H1 (cell line): ENCODE measurements around the gene ERICH2. TPM values are rescaled to one million over a fixed set of nuclear protein-coding genes. Genes with fewer than 3 reads are reported as not detected.

ENCODE experiments used
- CTCF ChIA-PET: fragments of 300-600 bp; sonication (Branson Sonifier 250); formaldehyde crosslinking; loops from one replicate; lab custom pipeline; 2021; ENCODE audit not compliant: partially characterized antibody; lab: Charles Lee
- POLR2A ChIA-PET: fragments of 300-600 bp; sonication (Branson Sonifier 250); formaldehyde crosslinking; loops from one replicate; lab custom pipeline; 2021; ENCODE audit warnings: inconsistent platforms; ENCODE audit not compliant: partially characterized antibody; lab: Charles Lee
- DNase-seq, 2 experiments: peaks; one replicate each; pipeline versions ENCODE4 v3.0.0 to v3.0.0-alpha.2; 2010 to 2022; ENCODE audit warnings: low spot score in 2 of 2, low read depth in 1 of 2, mixed read lengths in 1 of 2
- FAIRE-seq: peaks from 2 replicates; lab custom pipeline; 2011; peaks lifted over from hg19 to GRCh38; lab: Jason Lieb, UNC
- H2AFZ ChIP-seq: 2 replicates; pipeline ENCODE4 v1.8.1; 2012; ENCODE audit warnings: low read length, inconsistent platforms
- H2AK5ac ChIP-seq: 2 replicates; pipeline ENCODE4 v1.6.1; 2013; ENCODE audit warnings: low read depth, low read length
- H2BK120ac ChIP-seq: replicated peaks from 2 replicates; pipeline ENCODE3; 2013; ENCODE audit warnings: low read depth, low read length, inconsistent platforms
- H2BK12ac ChIP-seq: 2 replicates; pipeline ENCODE4 v1.6.1; 2013; ENCODE audit warnings: low read depth, low read length
- H2BK15ac ChIP-seq: 2 replicates; pipeline ENCODE4 v1.6.1; 2013; ENCODE audit warnings: low read length
- H2BK20ac ChIP-seq: 2 replicates; pipeline ENCODE4 v1.6.1; 2013; ENCODE audit warnings: low read length
- H2BK5ac ChIP-seq: 2 replicates; pipeline ENCODE4 v1.6.1; 2013; ENCODE audit warnings: low read depth, low read length
- H3K14ac ChIP-seq: 2 replicates; pipeline ENCODE4 v1.6.1; 2013; ENCODE audit warnings: inconsistent platforms; ENCODE audit not compliant: insufficient read length
- H3K18ac ChIP-seq: 2 replicates; pipeline ENCODE4 v1.6.1; 2013; ENCODE audit warnings: low read length; ENCODE audit errors: extremely low read depth
- H3K23ac ChIP-seq: 2 replicates; pipeline ENCODE4 v1.6.1; 2013; ENCODE audit warnings: inconsistent platforms; ENCODE audit not compliant: insufficient read length
- H3K23me2 ChIP-seq: 2 replicates; pipeline ENCODE4 v1.6.1; 2013; ENCODE audit warnings: low read depth, low read length
- H3K27ac ChIP-seq: 2 replicates; pipeline ENCODE4 v1.6.1; 2011; ENCODE audit warnings: low read depth, low read length, inconsistent platforms
- H3K27me3 ChIP-seq, 4 experiments: replicated peaks in 1 of 4; 1 replicate in 1 of 4; 2 replicates in 3 of 4; pipeline versions ENCODE4 v1.6.1 to v1.8.1; 2011 to 2013; ENCODE audit warnings: low read length in 3 of 4, mild to moderate bottlenecking in 3 of 4, inconsistent platforms in 2 of 4, mixed read lengths in 2 of 4, moderate library complexity in 1 of 4; ENCODE audit not compliant: control insufficient read depth in 3 of 4, insufficient read depth in 3 of 4; ENCODE audit errors: extremely low read depth in 1 of 4
- H3K36me3 ChIP-seq, 4 experiments: 2 replicates each; pipeline versions ENCODE4 v1.6.1 to v1.8.1; 2011 to 2013; ENCODE audit warnings: mild to moderate bottlenecking in 4 of 4, low read length in 3 of 4, moderate library complexity in 2 of 4, control low read depth in 1 of 4, inconsistent platforms in 1 of 4; ENCODE audit not compliant: insufficient read depth in 4 of 4, control insufficient read depth in 2 of 4
- H3K4ac ChIP-seq: replicated peaks from 2 replicates; pipeline ENCODE3; 2013; ENCODE audit warnings: low read length, low read depth, mixed read lengths, inconsistent platforms; ENCODE audit not compliant: insufficient read length
- H3K4me1 ChIP-seq, 4 experiments: replicated peaks in 1 of 4; 1 replicate in 1 of 4; 2 replicates in 3 of 4; pipeline versions ENCODE4 v1.6.1 to v1.8.1; 2011 to 2013; ENCODE audit warnings: low read length in 3 of 4, inconsistent platforms in 2 of 4, mixed read lengths in 1 of 4; ENCODE audit not compliant: insufficient read depth in 4 of 4, control insufficient read depth in 3 of 4
- H3K4me2 ChIP-seq, 2 experiments: 2 replicates each; pipeline versions ENCODE4 v1.6.1 to v1.8.1; 2011 to 2013; ENCODE audit warnings: low read depth in 2 of 2, low read length in 2 of 2, control low read depth in 1 of 2, inconsistent platforms in 1 of 2, mild to moderate bottlenecking in 1 of 2; ENCODE audit not compliant: insufficient read depth in 1 of 2
- H3K4me3 ChIP-seq, 4 experiments: fragments of 200-600, 300-600 bp in 1 of 4; sonication (generic), shearing (Covaris generic), sonication (Bioruptor Twin) in 1 of 4; 2 replicates each; pipeline versions ENCODE4 v1.5.1 to v1.8.1; 2011 to 2016; ENCODE audit warnings: low read length in 4 of 4, low read depth in 3 of 4, control low read depth in 2 of 4, inconsistent platforms in 2 of 4, mild to moderate bottlenecking in 2 of 4, mixed read lengths in 1 of 4, moderate library complexity in 1 of 4; ENCODE audit not compliant: insufficient read depth in 2 of 4; ENCODE audit errors: extremely low read depth in 1 of 4
- H3K56ac ChIP-seq: replicated peaks from 2 replicates; pipeline ENCODE3; 2013; ENCODE audit warnings: low read depth, mild to moderate bottlenecking, mixed read lengths, low read length, inconsistent platforms; ENCODE audit not compliant: insufficient read length
- H3K79me1 ChIP-seq: 2 replicates; pipeline ENCODE4 v1.6.1; 2013; ENCODE audit warnings: low read depth, low read length, control low read depth
- H3K79me2 ChIP-seq, 2 experiments: 2 replicates each; pipeline versions ENCODE4 v1.6.1 to v1.8.1; 2012 to 2013; ENCODE audit warnings: low read length in 2 of 2, mild to moderate bottlenecking in 2 of 2, inconsistent platforms in 1 of 2; ENCODE audit not compliant: insufficient read depth in 2 of 2, control insufficient read depth in 1 of 2
- H3K9ac ChIP-seq, 4 experiments: replicated peaks in 1 of 4; 1 replicate in 1 of 4; 2 replicates in 3 of 4; pipeline versions ENCODE4 v1.6.1 to v1.8.1; 2011 to 2013; ENCODE audit warnings: low read depth in 3 of 4, low read length in 3 of 4, control low read depth in 2 of 4, mild to moderate bottlenecking in 2 of 4, moderate library complexity in 2 of 4, inconsistent platforms in 1 of 4; ENCODE audit errors: extremely low read depth in 1 of 4
- H3K9me3 ChIP-seq, 2 experiments: 2 replicates each; pipeline versions ENCODE4 v1.6.1 to v1.8.1; 2012 to 2013; ENCODE audit warnings: mild to moderate bottlenecking in 2 of 2, moderate library complexity in 2 of 2, control low read depth in 1 of 2, inconsistent platforms in 1 of 2, low read depth in 1 of 2, low read length in 1 of 2, mixed read lengths in 1 of 2; ENCODE audit not compliant: insufficient read depth in 2 of 2
- H4K20me1 ChIP-seq, 2 experiments: replicated peaks in 1 of 2; 2 replicates each; pipeline versions ENCODE3 to v1.8.1; 2011 to 2013; ENCODE audit warnings: inconsistent platforms in 2 of 2, low read length in 2 of 2, mild to moderate bottlenecking in 1 of 2; ENCODE audit not compliant: insufficient read depth in 2 of 2, control insufficient read depth in 1 of 2
- H4K5ac ChIP-seq: 2 replicates; pipeline ENCODE4 v1.6.1; 2013; ENCODE audit warnings: low read length, low read depth, mixed read lengths, inconsistent platforms; ENCODE audit not compliant: insufficient read length
- H4K8ac ChIP-seq: 2 replicates; pipeline ENCODE4 v1.8.0; 2013; ENCODE audit warnings: mild to moderate bottlenecking, moderate library complexity, low read length, inconsistent platforms; ENCODE audit not compliant: insufficient read depth; ENCODE audit errors: extremely low read depth
- H4K91ac ChIP-seq: replicated peaks from 2 replicates; pipeline ENCODE3; 2013; ENCODE audit warnings: low read length, mixed read lengths, inconsistent platforms; ENCODE audit not compliant: insufficient read length
- CBX5 ChIP-seq: fragments of 300-800, 300-1000 bp; sonication (generic); IDR thresholded peaks from 2 replicates; pipeline ENCODE4 v1.7.1; 2016; ENCODE audit warnings: antibody characterized with exemption, low read length, low read depth
- WGBS, 2 experiments: shearing (Covaris generic) in 1 of 2; methylation state at CpG; one replicate each; pipeline versions ENCODE4 v1.1.6 to v1.1.7; 2013 to 2015; ENCODE audit warnings: low lambda C conversion rate in 2 of 2, mixed read lengths in 2 of 2, inconsistent platforms in 1 of 2, low coverage in 1 of 2, missing lambda C conversion rate in 1 of 2; ENCODE audit not compliant: insufficient replicate concordance in 2 of 2, insufficient coverage in 1 of 2, insufficient read length in 1 of 2; ENCODE audit errors: extremely low coverage in 1 of 2, missing lambda C conversion rate in 1 of 2; 5-methylcytosine and 5-hydroxymethylcytosine counted together
- polyA plus RNA-seq, 7 experiments: library from polyadenylated mRNA; depleted of rRNA in 3 of 7; stranded (reverse) in 5 of 7; unstranded in 2 of 7; fragments of >200 nt in 5 of 7; fragments of 200-250 nt in 2 of 7; gene quantifications; 1 replicate in 5 of 7; 2 replicates in 1 of 7; 4 replicates in 1 of 7; pipeline versions ENCODE4 v1.2.1 to v1.2.3, GENCODE V29; 2011 to 2013; ENCODE audit warnings: missing spikeins in 2 of 7, mixed read lengths in 2 of 7
- total RNA-seq: library from RNA; stranded (reverse); fragmentation: NEBNext Ultra II Directional; extraction: Animal tissue kit (Norgen Biotek cat#: 25700); gene quantifications from 2 replicates; pipeline ENCODE4 v1.2.1, GENCODE V29; 2021

ERICH2 gene
- total and polyA plus RNA-seq, 2 of the 8 experiments (the other 6 are each of a cell fraction or from before 2014, with no cell fraction given) = 0.20 to 2.1 TPM

- no peak overlapping the region for H3K14ac ChIP-seq
- H2BK5ac ChIP-seq = peak overlapping the region; percentile 54; the same call in 1 of the 2 replicates
- peak overlapping the region in 1 of 4 experiments; percentile 16; a peak in 2 of 8 replicates for H3K4me3 ChIP-seq
- H3K9ac ChIP-seq = no peak overlapping the region
- H3K56ac ChIP-seq = no peak overlapping the region
- 12% methylated on average over 2 of the region's 2 CpGs; no CpG with 5 or more reads in 1 of the 2 experiments for WGBS, 2 experiments
- no peaks in the 10 kb centered on the region for H3K9me3 ChIP-seq
- no peak overlapping the region for H4K91ac ChIP-seq
- H3K79me1 ChIP-seq = no peaks in the 10 kb centered on the region
- H4K20me1 ChIP-seq = no peaks in the 10 kb centered on the region
- no peak overlapping the region for H4K5ac ChIP-seq
- no peak overlapping the region for H3K23ac ChIP-seq
- FAIRE-seq (peak; percentile 81), DNase-seq (no peak)
- peak overlapping the region; percentile 62; the same call in 1 of the 2 replicates for H2BK20ac ChIP-seq
- no peak overlapping the region for H2BK120ac ChIP-seq
- no peak overlapping the region for H3K27ac ChIP-seq
- no peak overlapping the region for H3K4ac ChIP-seq
- no peak overlapping the region for H2AFZ ChIP-seq
- H2AK5ac ChIP-seq = no peak overlapping the region
- peaks cover 0 to 6% (median 3%) of the 10 kb centered on the region in 4 experiments; a peak in 5 of 7 replicates for H3K4me1 ChIP-seq
- no peaks in the 10 kb centered on the region for H3K79me2 ChIP-seq
- H2BK15ac ChIP-seq = no peak overlapping the region
- no peaks in the 10 kb centered on the region for H3K27me3 ChIP-seq
- no peak overlapping the region for H2BK12ac ChIP-seq
- POLR2A ChIA-PET = no interaction called here
- H3K36me3 ChIP-seq = no peaks in the 10 kb centered on the region
- CTCF ChIA-PET = interaction anchor here (1.1 kb wide), 1 partner anchor 47 kb away, joined by 3 read pairs; no protein-coding TSS in a partner anchor
- H3K4me2 ChIP-seq = peak overlapping the region; percentile 40 to 48
- H3K18ac ChIP-seq = no peak overlapping the region
- no peak overlapping the region for H4K8ac ChIP-seq
- H3K23me2 ChIP-seq = no peaks in the 10 kb centered on the region; the same call in 1 of the 2 replicates
- TF ChIP-seq CBX5 = no peak
Measured at GRCh38 chr2:170764880-170765261, 5.3 kb upstream of the ERICH2 start.
